GM12878 (cell line): Measurements from ENCODE around the gene TMC6.

Experiments used
- BHLHE40 ChIP-seq, 2 experiments: fragments of 450-650 bp in 1 of 2; IDR thresholded peaks; 2 replicates each; pipeline ENCODE4 v1.6.1; 2011 to 2017; ENCODE audit warnings: low read depth in 2 of 2, borderline replicate concordance in 1 of 2, improper control_type of control experiment in 1 of 2, low read length in 1 of 2, mild to moderate bottlenecking in 1 of 2
- BMI1 ChIP-seq: fragments of 450-650 bp; IDR thresholded peaks from 2 replicates; pipeline ENCODE4 v1.6.1; 2016; ENCODE audit warnings: mild to moderate bottlenecking, moderate library complexity, borderline replicate concordance
- CREB1 ChIP-seq: IDR thresholded peaks from 2 replicates; pipeline ENCODE4 v1.6.1; 2012; ENCODE audit warnings: low read depth, mild to moderate bottlenecking, inconsistent platforms
- ESRRA ChIP-seq: IDR thresholded peaks from 2 replicates; pipeline ENCODE4 v1.6.1; 2012; ENCODE audit warnings: mild to moderate bottlenecking, low read length, improper control_type of control experiment
- NFIC ChIP-seq: IDR thresholded peaks from 2 replicates; pipeline ENCODE4 v1.6.1; 2012; ENCODE audit warnings: low read depth, mild to moderate bottlenecking, inconsistent platforms, low read length, moderate library complexity
- PKNOX1 ChIP-seq: fragments of 450-650 bp; IDR thresholded peaks from 2 replicates; pipeline ENCODE4 v1.6.1; 2016; ENCODE audit warnings: mild to moderate bottlenecking
- POLR2AphosphoS5 ChIP-seq: IDR thresholded peaks from 2 replicates; pipeline ENCODE4 v1.6.1; 2011; ENCODE audit warnings: mild to moderate bottlenecking, low read length, inconsistent platforms
- SIN3A ChIP-seq: IDR thresholded peaks from 2 replicates; pipeline ENCODE4 v1.6.1; 2012; ENCODE audit warnings: low read depth, low read length, improper control_type of control experiment
- SUZ12 ChIP-seq: fragments of 200-600 bp; sonication (generic); IDR thresholded peaks from one replicate; pipeline ENCODE4 v1.6.1; 2018; ENCODE audit warnings: antibody characterized with exemption, mild to moderate bottlenecking; ENCODE audit not compliant: unreplicated experiment
- TF ChIP-seq, protein P1 (sequence below), 3 experiments: IDR thresholded peaks in 2 of 3; conservative IDR thresholded peaks in 1 of 3; 2 replicates each; pipeline ENCODE4 v1.5.1; 2011; ENCODE audit warnings: low read depth in 3 of 3, low read length in 3 of 3, mild to moderate bottlenecking in 3 of 3, control low read depth in 2 of 3, moderate library complexity in 2 of 3, inconsistent platforms in 1 of 3, mixed read lengths in 1 of 3; ENCODE audit not compliant: control insufficient read depth in 2 of 3, insufficient read depth in 1 of 3; ENCODE audit errors: extremely low read depth in 1 of 3

- TF ChIP-seq SUZ12 (no peak), NFIC (no peak), POLR2AphosphoS5 (no peak), CREB1 (no peak), ESRRA (no peak), BMI1 (no peak), BHLHE40 (IDR thresholded peaks at IDR 0.05; ENCODE audit: borderline replicate concordance in 1 of 2, low read depth in 2 of 2, low read length in 1 of 2) (no peak), SIN3A (no peak), PKNOX1 (no peak)
- TF ChIP-seq, protein P1, sequence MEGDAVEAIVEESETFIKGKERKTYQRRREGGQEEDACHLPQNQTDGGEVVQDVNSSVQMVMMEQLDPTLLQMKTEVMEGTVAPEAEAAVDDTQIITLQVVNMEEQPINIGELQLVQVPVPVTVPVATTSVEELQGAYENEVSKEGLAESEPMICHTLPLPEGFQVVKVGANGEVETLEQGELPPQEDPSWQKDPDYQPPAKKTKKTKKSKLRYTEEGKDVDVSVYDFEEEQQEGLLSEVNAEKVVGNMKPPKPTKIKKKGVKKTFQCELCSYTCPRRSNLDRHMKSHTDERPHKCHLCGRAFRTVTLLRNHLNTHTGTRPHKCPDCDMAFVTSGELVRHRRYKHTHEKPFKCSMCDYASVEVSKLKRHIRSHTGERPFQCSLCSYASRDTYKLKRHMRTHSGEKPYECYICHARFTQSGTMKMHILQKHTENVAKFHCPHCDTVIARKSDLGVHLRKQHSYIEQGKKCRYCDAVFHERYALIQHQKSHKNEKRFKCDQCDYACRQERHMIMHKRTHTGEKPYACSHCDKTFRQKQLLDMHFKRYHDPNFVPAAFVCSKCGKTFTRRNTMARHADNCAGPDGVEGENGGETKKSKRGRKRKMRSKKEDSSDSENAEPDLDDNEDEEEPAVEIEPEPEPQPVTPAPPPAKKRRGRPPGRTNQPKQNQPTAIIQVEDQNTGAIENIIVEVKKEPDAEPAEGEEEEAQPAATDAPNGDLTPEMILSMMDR (IDR thresholded peaks at IDR 0.05 in 2 of 3, conservative IDR thresholded peaks at IDR 0.05 in 1 of 3; ENCODE audit: control insufficient read depth in 2 of 3, extremely low read depth in 1 of 3, insufficient read depth in 1 of 3, low read depth in 3 of 3, low read length in 3 of 3): no peak
Observed at GRCh38 chr17:78122216-78122930, 6.2 kb downstream of the TMC6 start.
